Measurements from ENCODE around the gene IRF7. TPM values are rescaled to one million over a fixed set of nuclear protein-coding genes. Genes with fewer than 3 reads are reported as not detected.

Gene IRF7
- total and polyA plus RNA-seq, 2 of the 4 experiments (the other 2 are of a cell fraction) = 1.6 to 4.5 TPM

- H3K27ac ChIP-seq (ENCODE audit: insufficient read depth, low read length) = no peak overlapping the region
- TF ChIP-seq RCOR1 (IDR thresholded peaks at IDR 0.05; ENCODE audit: insufficient replicate concordance, low read length) = no peak
- TF ChIP-seq NFE2L2 (IDR thresholded peaks at IDR 0.05; ENCODE audit: low read depth, low read length) = no peak
- no peak for TF ChIP-seq RFX5 (IDR thresholded peaks at IDR 0.05; ENCODE audit: low read depth, low read length)
- no peak for TF ChIP-seq CEBPB (IDR thresholded peaks at IDR 0.05; ENCODE audit: low read depth, low read length)
- no peak overlapping the region for H3K4me3 ChIP-seq (ENCODE audit: insufficient read depth, low read depth, low read length)
- no peak overlapping the region for H4K5ac ChIP-seq (ENCODE audit: low read depth, low read length)
- H3K14ac ChIP-seq (replicated peaks; ENCODE audit: low read depth, low read length) = no peak overlapping the region
- no peak for DNase-seq
- no peak overlapping the region for H2AK9ac ChIP-seq (replicated peaks; ENCODE audit: low read depth, low read length, poor library complexity)
- dilution Hi-C loops (cut with HindIII; ENCODE audit: low sequenced_read_pairs, unreplicated experiment) (no loop called here), intact Hi-C loops (cut with micrococcal nuclease) (no loop called here), in situ Hi-C loops (cut with MboI; ENCODE audit: low sequenced_read_pairs) (no loop called here)
- no peak overlapping the region for H3K18ac ChIP-seq (ENCODE audit: low read depth, low read length)
- H3K4ac ChIP-seq (ENCODE audit: low read depth, low read length) = no peak overlapping the region
- ChIA-PET POLR2A (ENCODE audit: unreplicated experiment) (no interaction called here), CTCF (no interaction called here)
- WGBS, 2 experiments (ENCODE audit: extremely low coverage in 2 of 2, insufficient read length in 1 of 2) = 100% methylated on average over 2 of the region's 10 CpGs; no CpG with 5 or more reads in 1 of the 2 experiments
- H4K8ac ChIP-seq (ENCODE audit: low read depth in 2 of 2, low read length in 2 of 2) = no peak overlapping the region
- no peak overlapping the region for H2BK20ac ChIP-seq (ENCODE audit: low read depth, low read length)
- H4K20me1 ChIP-seq (ENCODE audit: insufficient read depth, low read length) = peaks cover 42% of the 10 kb centered on the region
- no peaks in the 10 kb centered on the region for H3K27me3 ChIP-seq (ENCODE audit: control insufficient read depth, insufficient read depth, low read length)
- no peak overlapping the region for H2BK120ac ChIP-seq (ENCODE audit: low read depth, low read length)
- BruUV-seq (replicated peaks) = no TSS peak
- no peak for ATAC-seq (ENCODE audit: low read depth)
- H3K23ac ChIP-seq (ENCODE audit: low read depth, low read length) = no peak overlapping the region
- no peak overlapping the region for H3K56ac ChIP-seq (ENCODE audit: extremely low read depth, insufficient read depth, low read length)
- H2AFZ ChIP-seq (replicated peaks; ENCODE audit: low read length, poor library complexity) = no peak overlapping the region
- peaks cover 73% of the 10 kb centered on the region for H3K36me3 ChIP-seq (ENCODE audit: control insufficient read depth, insufficient read depth, low read length)
- no peak overlapping the region for H3K4me2 ChIP-seq (ENCODE audit: low read depth, low read length)
- no peaks in the 10 kb centered on the region for H3K9me3 ChIP-seq (ENCODE audit: control insufficient read depth, insufficient read depth, low read length)
- no peak overlapping the region for H4K91ac ChIP-seq (ENCODE audit: insufficient read depth, low read depth, low read length)
- H2BK15ac ChIP-seq (ENCODE audit: low read depth, low read length) = no peak overlapping the region
- H3K9me1 ChIP-seq (ENCODE audit: insufficient read depth, low read length) = no peaks in the 10 kb centered on the region
- H3K79me1 ChIP-seq (ENCODE audit: low read depth in 1 of 2, low read length in 2 of 2) = peaks cover 28 to 57% of the 10 kb centered on the region in 2 experiments
- no peak overlapping the region for H2BK5ac ChIP-seq (ENCODE audit: low read depth, low read length, poor library complexity, severe bottlenecking)
- H3K9ac ChIP-seq (ENCODE audit: low read depth, low read length) = no peak overlapping the region
- no peak overlapping the region for H2AK5ac ChIP-seq (ENCODE audit: low read depth, low read length)
- H3K4me1 ChIP-seq (ENCODE audit: control insufficient read depth, insufficient read depth, low read length) = no peaks in the 10 kb centered on the region
These were observed 20.4 kb downstream of the IRF7 start for GRCh38 chr11:595400-595799.
